H9 (cell line): ENCODE results near the gene TMTC1. TPM values are rescaled to one million over a fixed set of nuclear protein-coding genes. Genes with fewer than 3 reads are reported as not detected.

Source experiments
- DNase-seq: peaks from one replicate; pipeline ENCODE4 v3.0.0-alpha.2; 2017
- H2AFZ ChIP-seq: one replicate; pipeline ENCODE4 v1.6.1; 2013; ENCODE audit warnings: mild to moderate bottlenecking, low read length, control low read depth, moderate library complexity
- H2AK5ac ChIP-seq: 2 replicates; pipeline ENCODE4 v1.6.1; 2013; ENCODE audit warnings: low read length, control low read depth, mixed read lengths; ENCODE audit not compliant: insufficient read length
- H2BK120ac ChIP-seq: one replicate; pipeline ENCODE4 v1.6.1; 2013; ENCODE audit warnings: low read depth, mild to moderate bottlenecking, low read length, control low read depth, inconsistent platforms; ENCODE audit not compliant: poor library complexity, severe bottlenecking
- H2BK12ac ChIP-seq: 2 replicates; pipeline ENCODE4 v1.6.1; 2013; ENCODE audit warnings: low read length, control low read depth, mixed read lengths, low read depth; ENCODE audit not compliant: insufficient read length
- H2BK15ac ChIP-seq: 2 replicates; pipeline ENCODE4 v1.6.1; 2013; ENCODE audit warnings: low read depth, low read length, control low read depth
- H2BK20ac ChIP-seq: one replicate; pipeline ENCODE4 v1.6.1; 2013; ENCODE audit warnings: low read depth, mild to moderate bottlenecking, low read length, control low read depth, inconsistent platforms; ENCODE audit not compliant: poor library complexity, severe bottlenecking
- H2BK5ac ChIP-seq: 2 replicates; pipeline ENCODE4 v1.6.1; 2013; ENCODE audit warnings: low read length, control low read depth, mixed read lengths; ENCODE audit not compliant: insufficient read length
- H3K14ac ChIP-seq: 2 replicates; pipeline ENCODE4 v1.6.1; 2013; ENCODE audit warnings: low read length, control low read depth; ENCODE audit not compliant: insufficient read depth
- H3K18ac ChIP-seq: 2 replicates; pipeline ENCODE4 v1.6.1; 2013; ENCODE audit warnings: low read depth, mild to moderate bottlenecking, mixed read lengths, low read length, control low read depth; ENCODE audit not compliant: insufficient read length
- H3K23ac ChIP-seq: 2 replicates; pipeline ENCODE4 v1.6.1; 2013; ENCODE audit warnings: low read length, control low read depth, mixed read lengths, low read depth; ENCODE audit not compliant: insufficient read length
- H3K23me2 ChIP-seq: 2 replicates; pipeline ENCODE4 v1.6.1; 2013; ENCODE audit warnings: low read depth, mild to moderate bottlenecking, mixed read lengths, low read length, control low read depth; ENCODE audit not compliant: insufficient read length, poor library complexity, severe bottlenecking
- H3K27ac ChIP-seq: 2 replicates; pipeline ENCODE4 v1.5.1; 2013; ENCODE audit warnings: low read length, control low read depth, mixed read lengths, low read depth; ENCODE audit not compliant: insufficient read length
- H3K27me3 ChIP-seq: 2 replicates; pipeline ENCODE4 v1.6.1; 2013; ENCODE audit warnings: low read length, control low read depth, inconsistent platforms; ENCODE audit not compliant: insufficient read depth
- H3K4ac ChIP-seq: 2 replicates; pipeline ENCODE4 v1.6.1; 2013; ENCODE audit warnings: low read depth, mild to moderate bottlenecking, control low read depth, inconsistent platforms, low read length, moderate library complexity
- H3K4me1 ChIP-seq: 2 replicates; pipeline ENCODE4 v1.6.1; 2013; ENCODE audit warnings: low read length, control low read depth, inconsistent platforms; ENCODE audit not compliant: insufficient read depth
- H3K4me2 ChIP-seq: 2 replicates; pipeline ENCODE4 v1.6.1; 2013; ENCODE audit warnings: low read length, control low read depth, mixed read lengths; ENCODE audit not compliant: insufficient read length, insufficient read depth
- H3K56ac ChIP-seq: 2 replicates; pipeline ENCODE4 v1.6.1; 2013; ENCODE audit warnings: low read depth, mild to moderate bottlenecking, mixed read lengths, low read length, control low read depth; ENCODE audit not compliant: insufficient read length
- H3K79me1 ChIP-seq: 2 replicates; pipeline ENCODE4 v1.6.1; 2013; ENCODE audit warnings: low read depth, mild to moderate bottlenecking, moderate library complexity, low read length, control low read depth, inconsistent platforms; ENCODE audit not compliant: insufficient read depth, poor library complexity, severe bottlenecking
- H3K79me2 ChIP-seq: 2 replicates; pipeline ENCODE4 v1.6.1; 2013; ENCODE audit warnings: low read length, control low read depth, inconsistent platforms; ENCODE audit not compliant: insufficient read depth
- H3K9ac ChIP-seq: 2 replicates; pipeline ENCODE4 v1.6.1; 2013; ENCODE audit warnings: low read length, control low read depth, mixed read lengths; ENCODE audit not compliant: insufficient read length; ENCODE audit errors: extremely low read depth
- H3K9me3 ChIP-seq: one replicate; pipeline ENCODE4 v1.6.1; 2013; ENCODE audit warnings: low read depth, low read length, inconsistent platforms; ENCODE audit not compliant: control insufficient read depth
- H3T11ph ChIP-seq: one replicate; pipeline ENCODE4 v1.6.1; 2013; ENCODE audit warnings: mild to moderate bottlenecking, low read length, control low read depth, inconsistent platforms
- H4K20me1 ChIP-seq: one replicate; pipeline ENCODE4 v1.6.1; 2013; ENCODE audit not compliant: control insufficient read depth, insufficient read length, insufficient read depth
- H4K5ac ChIP-seq: 2 replicates; pipeline ENCODE4 v1.6.1; 2013; ENCODE audit warnings: low read depth, mild to moderate bottlenecking, mixed read lengths, low read length, control low read depth; ENCODE audit not compliant: insufficient read length
- H4K8ac ChIP-seq: replicated peaks from 2 replicates; pipeline ENCODE4 v1.6.1; 2013; ENCODE audit warnings: low read length, control low read depth, mixed read lengths, low read depth; ENCODE audit not compliant: insufficient read length
- H4K91ac ChIP-seq: 2 replicates; pipeline ENCODE4 v1.6.1; 2013; ENCODE audit warnings: low read depth, mild to moderate bottlenecking, moderate library complexity, mixed read lengths, low read length, control low read depth; ENCODE audit not compliant: insufficient read length
- H3K27ac Mint-ChIP-seq, 3 experiments: 2 replicates in 2 of 3; 3 replicates in 1 of 3; pipeline ENCODE4 v1.8.0; 2020 to 2021; ENCODE audit warnings: mixed read lengths in 3 of 3, mild to moderate bottlenecking in 1 of 3, moderate library complexity in 1 of 3
- H3K27me3 Mint-ChIP-seq: 2 replicates; pipeline ENCODE4 v1.8.0; 2021; ENCODE audit warnings: low read depth, mild to moderate bottlenecking, moderate library complexity, mixed read lengths
- H3K36me3 Mint-ChIP-seq, 3 experiments: 2 replicates in 2 of 3; 3 replicates in 1 of 3; pipeline ENCODE4 v1.8.0; 2020 to 2021; ENCODE audit warnings: low read depth in 3 of 3, mixed read lengths in 3 of 3; ENCODE audit not compliant: insufficient read depth in 1 of 3
- H3K4me1 Mint-ChIP-seq, 2 experiments: 2 replicates each; pipeline ENCODE4 v1.8.0; 2020; ENCODE audit warnings: mixed read lengths in 2 of 2
- H3K4me3 Mint-ChIP-seq, 2 experiments: 2 replicates in 1 of 2; 3 replicates in 1 of 2; pipeline ENCODE4 v1.8.0; 2020 to 2021; ENCODE audit warnings: mild to moderate bottlenecking in 2 of 2, mixed read lengths in 2 of 2, moderate library complexity in 1 of 2
- H3K9me3 Mint-ChIP-seq, 2 experiments: 2 replicates in 1 of 2; 3 replicates in 1 of 2; pipeline ENCODE4 v1.8.0; 2020; ENCODE audit warnings: mild to moderate bottlenecking in 2 of 2, mixed read lengths in 2 of 2, moderate library complexity in 1 of 2
- CTCF ChIP-seq: fragments of 200-600 bp; sonication (generic); conservative IDR thresholded peaks from 3 replicates; pipeline ENCODE4 v1.8.0; 2021; ENCODE audit warnings: antibody characterized with exemption, mild to moderate bottlenecking
- total RNA-seq: library from RNA; stranded (reverse); gene quantifications from 2 replicates; pipeline ENCODE4 v1.2.1, GENCODE V29; 2021

The TMTC1 gene
- total RNA-seq, 1 experiment from 2014 or later = 16.1 TPM

- Histone ChIP-seq H3K27me3 (no peaks in the 10 kb centered on the region), H3K9me3 (peaks cover 16% of the 10 kb centered on the region), H2BK15ac (no peak overlapping the region), H3K27ac (no peak overlapping the region), H2BK120ac (no peak overlapping the region), H3K79me2 (peaks cover 7% of the 10 kb centered on the region; the same call in 1 of the 2 replicates), H3K79me1 (peaks cover 7% of the 10 kb centered on the region), H3T11ph (no peak overlapping the region), H3K23ac (no peak overlapping the region), H3K56ac (no peak overlapping the region), H3K4me2 (no peak overlapping the region), H2BK20ac (no peak overlapping the region), H3K14ac (no peak overlapping the region), H2BK12ac (no peak overlapping the region), H3K4me1 (no peaks in the 10 kb centered on the region; the same call in 1 of the 2 replicates), H4K8ac (no peak overlapping the region), H3K4ac (no peak overlapping the region), H2AFZ (no peak overlapping the region), H4K20me1 (no peaks in the 10 kb centered on the region), H2BK5ac (no peak overlapping the region), H2AK5ac (no peak overlapping the region), H3K18ac (no peak overlapping the region), H4K5ac (no peak overlapping the region), H3K23me2 (peaks cover 10% of the 10 kb centered on the region), H4K91ac (no peak overlapping the region), H3K9ac (no peak overlapping the region)
- Mint-ChIP-seq H3K36me3 (peaks cover 22 to 43% (median 28%) of the 10 kb centered on the region in 3 experiments), H3K4me3 (no peak overlapping the region), H3K27ac (no peak overlapping the region), H3K4me1 (peaks cover 22 to 34% of the 10 kb centered on the region in 2 experiments), H3K9me3 (peaks cover 24 to 25% of the 10 kb centered on the region in 2 experiments), H3K27me3 (peaks cover 21% of the 10 kb centered on the region)
- TF ChIP-seq CTCF = no peak
- no peak for DNase-seq
Observed at GRCh38 chr12:29780084-29780483, 3.7 kb downstream of the TMTC1 start.
